ENCODE measurements around the gene PSMD12. TPM values are rescaled to one million over a fixed set of nuclear protein-coding genes. Genes with fewer than 3 reads are reported as not detected.

PSMD12 gene
- total RNA-seq, 1 experiment from 2014 or later = 84.4 TPM

DNA sequence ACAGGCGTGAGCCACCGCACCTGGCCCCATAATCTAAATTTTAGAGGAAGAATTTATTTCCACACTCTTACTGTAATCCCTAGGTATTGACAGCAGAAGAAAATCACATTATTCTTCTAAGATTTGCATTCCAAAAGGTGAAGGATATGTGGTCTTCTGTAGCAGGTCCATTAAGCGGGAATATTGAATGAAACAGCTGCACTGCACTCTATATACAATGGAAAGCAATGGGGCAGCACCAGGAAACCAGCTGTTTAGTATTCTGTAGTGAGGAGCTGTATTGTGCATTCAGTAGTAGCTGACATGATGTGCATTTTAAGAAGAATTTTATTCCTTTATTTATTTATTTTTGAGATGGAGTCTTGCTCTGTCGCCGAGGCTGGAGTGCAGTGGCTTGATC lies 49.6 kb downstream of the PSMD12 start:
- BruUV-seq (replicated peaks) = no TSS peak
- no peak for TF ChIP-seq CTCF (IDR thresholded peaks at IDR 0.05; ENCODE audit: insufficient read depth in 1 of 2, low read depth in 1 of 2, low read length in 1 of 2, severe bottlenecking in 1 of 2, unreplicated experiment in 1 of 2)
- Histone ChIP-seq H3K9me3 (no peaks in the 10 kb centered on the region), H3K4me3 (ENCODE audit: low read depth, low read length) (no peak overlapping the region), H3K27me3 (replicated peaks; ENCODE audit: control insufficient read depth, insufficient read depth, low read length) (no peaks in the 10 kb centered on the region), H3K36me3 (ENCODE audit: control insufficient read depth, insufficient read depth, low read length) (no peaks in the 10 kb centered on the region), H3K4me1 (no peaks in the 10 kb centered on the region)
- Mint-ChIP-seq H3K4me1 (ENCODE audit: low read depth, unreplicated experiment) (no peaks in the 10 kb centered on the region), H3K9me3 (ENCODE audit: unreplicated experiment) (no peaks in the 10 kb centered on the region), H3K4me3 (ENCODE audit: unreplicated experiment) (no peak overlapping the region), H3K27me3 (ENCODE audit: insufficient read depth, unreplicated experiment) (no peaks in the 10 kb centered on the region), H3K27ac (ENCODE audit: unreplicated experiment) (no peak overlapping the region), H3K36me3 (ENCODE audit: insufficient read depth, unreplicated experiment) (no peaks in the 10 kb centered on the region)
- DNase-seq = no peak
- intact Hi-C loops (cut with micrococcal nuclease; ENCODE audit: unreplicated experiment) = no loop called here
- CTCF ChIA-PET = no interaction called here
- POLR2A ChIA-PET = no interaction called here

DNA sequence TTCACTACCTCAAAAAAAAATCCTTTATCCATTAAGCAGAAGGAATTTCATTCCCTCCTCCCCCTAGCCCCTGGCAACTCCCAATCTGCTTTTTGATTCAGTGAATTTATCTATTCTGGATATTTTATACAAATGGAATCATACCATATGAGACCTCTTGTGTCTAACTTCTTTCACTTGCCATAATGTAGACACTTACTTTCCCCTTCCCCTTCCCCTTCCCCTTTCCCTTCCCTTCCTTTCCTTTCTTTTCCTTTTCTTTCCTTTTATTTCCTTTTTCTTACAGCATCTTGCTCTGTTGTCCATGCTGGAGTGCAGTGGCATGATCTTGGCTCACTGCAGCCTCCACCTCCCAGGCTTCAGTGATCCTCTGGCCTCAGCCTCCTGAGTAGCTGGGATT lies 50.5 kb downstream of the PSMD12 start:
- no peaks in the 10 kb centered on the region for H3K27me3 Mint-ChIP-seq (ENCODE audit: insufficient read depth, unreplicated experiment)
- Histone ChIP-seq H3K9me3 (no peaks in the 10 kb centered on the region), H3K4me1 (no peaks in the 10 kb centered on the region), H3K36me3 (ENCODE audit: control insufficient read depth, insufficient read depth, low read length) (no peaks in the 10 kb centered on the region), H3K27me3 (replicated peaks; ENCODE audit: control insufficient read depth, insufficient read depth, low read length) (no peaks in the 10 kb centered on the region), H3K4me3 (ENCODE audit: low read depth, low read length) (no peak overlapping the region)
- H3K27ac Mint-ChIP-seq (ENCODE audit: unreplicated experiment) = no peak overlapping the region
- intact Hi-C loops (cut with micrococcal nuclease; ENCODE audit: unreplicated experiment) = no loop called here
- BruUV-seq (replicated peaks) = no TSS peak
- no peaks in the 10 kb centered on the region for H3K9me3 Mint-ChIP-seq (ENCODE audit: unreplicated experiment)
- POLR2A ChIA-PET = no interaction called here
- TF ChIP-seq CTCF (IDR thresholded peaks at IDR 0.05; ENCODE audit: insufficient read depth in 1 of 2, low read depth in 1 of 2, low read length in 1 of 2, severe bottlenecking in 1 of 2, unreplicated experiment in 1 of 2) = no peak
- no peak overlapping the region for H3K4me3 Mint-ChIP-seq (ENCODE audit: unreplicated experiment)
- CTCF ChIA-PET = interaction anchor here (0.7 kb wide), 2 partner anchors 10 to 70 kb away, joined by 3 to 6 read pairs; no protein-coding TSS in a partner anchor
- no peaks in the 10 kb centered on the region for H3K4me1 Mint-ChIP-seq (ENCODE audit: low read depth, unreplicated experiment)
- H3K36me3 Mint-ChIP-seq (ENCODE audit: insufficient read depth, unreplicated experiment) = no peaks in the 10 kb centered on the region
- DNase-seq = no peak

GRCh38 chr17:67312265-67312664 lies 54.1 kb downstream of the PSMD12 start:
- DNase-seq = no peak
- no peaks in the 10 kb centered on the region for H3K9me3 ChIP-seq
- intact Hi-C loops (cut with micrococcal nuclease; ENCODE audit: unreplicated experiment) = no loop called here
- Mint-ChIP-seq H3K4me1 (ENCODE audit: low read depth, unreplicated experiment) (no peaks in the 10 kb centered on the region), H3K27me3 (ENCODE audit: insufficient read depth, unreplicated experiment) (no peaks in the 10 kb centered on the region), H3K27ac (ENCODE audit: unreplicated experiment) (no peak overlapping the region), H3K9me3 (ENCODE audit: unreplicated experiment) (no peaks in the 10 kb centered on the region), H3K36me3 (ENCODE audit: insufficient read depth, unreplicated experiment) (no peaks in the 10 kb centered on the region), H3K4me3 (ENCODE audit: unreplicated experiment) (no peak overlapping the region)
- POLR2A ChIA-PET = no interaction called here
- no peaks in the 10 kb centered on the region for H3K4me1 ChIP-seq
- CTCF ChIA-PET = interaction anchor here (0.7 kb wide), 1 partner anchor 126 kb away, joined by 3 read pairs; no protein-coding TSS in a partner anchor
- H3K36me3 ChIP-seq (ENCODE audit: control insufficient read depth, insufficient read depth, low read length) = no peaks in the 10 kb centered on the region
- no TSS peak for BruUV-seq (replicated peaks)
- no peak for TF ChIP-seq CTCF (IDR thresholded peaks at IDR 0.05; ENCODE audit: insufficient read depth in 1 of 2, low read depth in 1 of 2, low read length in 1 of 2, severe bottlenecking in 1 of 2, unreplicated experiment in 1 of 2)
- H3K27me3 ChIP-seq (replicated peaks; ENCODE audit: control insufficient read depth, insufficient read depth, low read length) = no peaks in the 10 kb centered on the region
- H3K4me3 ChIP-seq (ENCODE audit: low read depth, low read length) = no peak overlapping the region
